ENCODE results near the gene C3AR1.

C3AR1 gene

GRCh38 chr12:8064131-8064530, 2.0 kb downstream of the C3AR1 start:
- Histone ChIP-seq H3K4me1 (ENCODE audit: control insufficient read depth, insufficient read depth, low read length) (no peaks in the 10 kb centered on the region), H3K36me3 (ENCODE audit: control insufficient read depth, insufficient read depth, low read length) (no peaks in the 10 kb centered on the region), H3K4me3 (ENCODE audit: insufficient read depth, low read depth, low read length) (no peak overlapping the region), H3K27ac (ENCODE audit: insufficient read depth, low read depth, low read length, poor library complexity, severe bottlenecking) (no peak overlapping the region), H3K27me3 (ENCODE audit: control insufficient read depth, insufficient read depth, low read length, poor library complexity, severe bottlenecking) (no peaks in the 10 kb centered on the region), H3K9me3 (ENCODE audit: control insufficient read depth, low read length) (no peaks in the 10 kb centered on the region)

- H3K27me3 ChIP-seq (ENCODE audit: control insufficient read depth, insufficient read depth, low read length, poor library complexity, severe bottlenecking) = no peaks in the 10 kb centered on the region
- no peaks in the 10 kb centered on the region for H3K9me3 ChIP-seq (ENCODE audit: control insufficient read depth, low read length)
- H3K4me3 ChIP-seq (ENCODE audit: insufficient read depth, low read depth, low read length) = no peak overlapping the region
- 77 to 79% methylated on average over 6 of the region's 6 CpGs for WGBS, 2 experiments
- no peak overlapping the region for H3K27ac ChIP-seq (ENCODE audit: insufficient read depth, low read depth, low read length, poor library complexity, severe bottlenecking)
- H3K4me1 ChIP-seq (ENCODE audit: control insufficient read depth, insufficient read depth, low read length) = no peaks in the 10 kb centered on the region
- peaks cover 4% of the 10 kb centered on the region for H3K36me3 ChIP-seq (ENCODE audit: control insufficient read depth, insufficient read depth, low read length)
Measured at GRCh38 chr12:8058506-8058905, 7.7 kb downstream of the C3AR1 start.

GRCh38 chr12:8057839-8058238, 8.3 kb downstream of the C3AR1 start:
- no peaks in the 10 kb centered on the region for H3K27me3 ChIP-seq (ENCODE audit: control insufficient read depth, insufficient read depth, low read length, poor library complexity, severe bottlenecking)
- no peaks in the 10 kb centered on the region for H3K9me3 ChIP-seq (ENCODE audit: control insufficient read depth, low read length)
- no peak overlapping the region for H3K27ac ChIP-seq (ENCODE audit: insufficient read depth, low read depth, low read length, poor library complexity, severe bottlenecking)
- peaks cover 4% of the 10 kb centered on the region for H3K36me3 ChIP-seq (ENCODE audit: control insufficient read depth, insufficient read depth, low read length)
- WGBS, 2 experiments = 84 to 85% methylated on average over 2 to 4 of the region's 4 CpGs
- no peaks in the 10 kb centered on the region for H3K4me1 ChIP-seq (ENCODE audit: control insufficient read depth, insufficient read depth, low read length)
- H3K4me3 ChIP-seq (ENCODE audit: insufficient read depth, low read depth, low read length) = no peak overlapping the region

- H3K4me3 ChIP-seq (ENCODE audit: insufficient read depth, low read depth, low read length) = no peak overlapping the region
- H3K9me3 ChIP-seq (ENCODE audit: control insufficient read depth, low read length) = no peaks in the 10 kb centered on the region
- no peak overlapping the region for H3K27ac ChIP-seq (ENCODE audit: insufficient read depth, low read depth, low read length, poor library complexity, severe bottlenecking)
- H3K4me1 ChIP-seq (ENCODE audit: control insufficient read depth, insufficient read depth, low read length) = no peaks in the 10 kb centered on the region
- peaks cover 4% of the 10 kb centered on the region for H3K36me3 ChIP-seq (ENCODE audit: control insufficient read depth, insufficient read depth, low read length)
- no peaks in the 10 kb centered on the region for H3K27me3 ChIP-seq (ENCODE audit: control insufficient read depth, insufficient read depth, low read length, poor library complexity, severe bottlenecking)
- WGBS, 2 experiments = 86 to 100% methylated on average over 1 to 2 of the region's 2 CpGs
Measured at GRCh38 chr12:8057306-8057705, 8.9 kb downstream of the C3AR1 start.

- H3K9me3 ChIP-seq (ENCODE audit: control insufficient read depth, low read length) = no peaks in the 10 kb centered on the region
- no peak overlapping the region for H3K4me3 ChIP-seq (ENCODE audit: insufficient read depth, low read depth, low read length)
- no peaks in the 10 kb centered on the region for H3K4me1 ChIP-seq (ENCODE audit: control insufficient read depth, insufficient read depth, low read length)
- H3K27ac ChIP-seq (ENCODE audit: insufficient read depth, low read depth, low read length, poor library complexity, severe bottlenecking) = no peak overlapping the region
- 89 to 94% methylated on average over 2 of the region's 2 CpGs for WGBS, 2 experiments
- no peaks in the 10 kb centered on the region for H3K27me3 ChIP-seq (ENCODE audit: control insufficient read depth, insufficient read depth, low read length, poor library complexity, severe bottlenecking)
- peaks cover 4% of the 10 kb centered on the region for H3K36me3 ChIP-seq (ENCODE audit: control insufficient read depth, insufficient read depth, low read length)
Measured at GRCh38 chr12:8054816-8055215, 11.3 kb downstream of the C3AR1 start.

- 91 to 93% methylated on average over 7 of the region's 7 CpGs for WGBS, 2 experiments
- H3K4me1 ChIP-seq (ENCODE audit: control insufficient read depth, insufficient read depth, low read length) = no peaks in the 10 kb centered on the region
- H3K27me3 ChIP-seq (ENCODE audit: control insufficient read depth, insufficient read depth, low read length, poor library complexity, severe bottlenecking) = no peaks in the 10 kb centered on the region
- no peak overlapping the region for H3K4me3 ChIP-seq (ENCODE audit: insufficient read depth, low read depth, low read length)
- no peaks in the 10 kb centered on the region for H3K9me3 ChIP-seq (ENCODE audit: control insufficient read depth, low read length)
- H3K36me3 ChIP-seq (ENCODE audit: control insufficient read depth, insufficient read depth, low read length) = peaks cover 21% of the 10 kb centered on the region
- no peak overlapping the region for H3K27ac ChIP-seq (ENCODE audit: insufficient read depth, low read depth, low read length, poor library complexity, severe bottlenecking)
Measured at GRCh38 chr12:8052679-8053078, 13.5 kb downstream of the C3AR1 start.

GRCh38 chr12:8050600-8051250, 15.4 kb downstream of the C3AR1 start:
- Histone ChIP-seq H3K36me3 (ENCODE audit: control insufficient read depth, insufficient read depth, low read length) (peaks cover 24% of the 10 kb centered on the region), H3K9me3 (ENCODE audit: control insufficient read depth, low read length) (no peaks in the 10 kb centered on the region)
- WGBS, 2 experiments = 89 to 94% methylated on average over 7 of the region's 7 CpGs

GRCh38 chr12:8048906-8049305, 17.3 kb downstream of the C3AR1 start:
- no peaks in the 10 kb centered on the region for H3K9me3 ChIP-seq (ENCODE audit: control insufficient read depth, low read length)
- 95 to 97% methylated on average over 4 of the region's 4 CpGs for WGBS, 2 experiments
- peaks cover 21% of the 10 kb centered on the region for H3K36me3 ChIP-seq (ENCODE audit: control insufficient read depth, insufficient read depth, low read length)
- no peak overlapping the region for H3K27ac ChIP-seq (ENCODE audit: insufficient read depth, low read depth, low read length, poor library complexity, severe bottlenecking)
- H3K4me1 ChIP-seq (ENCODE audit: control insufficient read depth, insufficient read depth, low read length) = no peaks in the 10 kb centered on the region
- no peaks in the 10 kb centered on the region for H3K27me3 ChIP-seq (ENCODE audit: control insufficient read depth, insufficient read depth, low read length, poor library complexity, severe bottlenecking)
- H3K4me3 ChIP-seq (ENCODE audit: insufficient read depth, low read depth, low read length) = no peak overlapping the region

More at GRCh38 chr12:8050600-8051250, 15.4 kb downstream of the C3AR1 start:
- Histone ChIP-seq H3K27ac (ENCODE audit: insufficient read depth, low read depth, low read length, poor library complexity, severe bottlenecking) (no peak overlapping the region), H3K27me3 (ENCODE audit: control insufficient read depth, insufficient read depth, low read length, poor library complexity, severe bottlenecking) (no peaks in the 10 kb centered on the region), H3K4me3 (ENCODE audit: insufficient read depth, low read depth, low read length) (no peak overlapping the region), H3K4me1 (ENCODE audit: control insufficient read depth, insufficient read depth, low read length) (no peaks in the 10 kb centered on the region)

DNA sequence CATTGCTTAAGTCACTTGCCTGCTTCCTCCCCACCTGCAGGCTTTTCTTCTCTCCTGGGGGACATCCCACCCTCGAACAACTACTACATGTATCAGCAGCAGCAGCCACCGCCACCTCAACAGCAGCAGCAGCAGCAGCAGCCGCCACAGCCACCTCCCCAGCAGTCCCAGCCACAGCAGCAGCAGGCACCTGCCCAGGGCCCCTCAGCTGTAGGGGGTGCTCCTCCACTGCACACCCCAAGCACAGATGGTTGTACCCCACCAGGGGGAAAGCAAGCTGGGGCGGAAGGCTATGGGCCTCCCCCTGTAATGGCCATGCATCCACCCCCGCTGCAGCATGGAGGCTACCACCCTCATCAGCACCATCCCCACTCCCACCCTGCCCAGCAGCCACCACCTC, 18.3 kb downstream of the C3AR1 start:
- Histone ChIP-seq H3K9me3 (ENCODE audit: control insufficient read depth, low read length) (no peaks in the 10 kb centered on the region), H3K36me3 (ENCODE audit: control insufficient read depth, insufficient read depth, low read length) (peaks cover 24% of the 10 kb centered on the region), H3K27me3 (ENCODE audit: control insufficient read depth, insufficient read depth, low read length, poor library complexity, severe bottlenecking) (no peaks in the 10 kb centered on the region), H3K27ac (ENCODE audit: insufficient read depth, low read depth, low read length, poor library complexity, severe bottlenecking) (no peak overlapping the region), H3K4me1 (ENCODE audit: control insufficient read depth, insufficient read depth, low read length) (no peaks in the 10 kb centered on the region), H3K4me3 (ENCODE audit: insufficient read depth, low read depth, low read length) (no peak overlapping the region)
- WGBS, 2 experiments = 90 to 95% methylated on average over 5 of the region's 5 CpGs

GRCh38 chr12:8045952-8046944, 19.9 kb downstream of the C3AR1 start:
- Histone ChIP-seq H3K4me1 (ENCODE audit: control insufficient read depth, insufficient read depth, low read length) (no peaks in the 10 kb centered on the region), H3K9me3 (ENCODE audit: control insufficient read depth, low read length) (no peaks in the 10 kb centered on the region), H3K36me3 (ENCODE audit: control insufficient read depth, insufficient read depth, low read length) (peaks cover 24% of the 10 kb centered on the region), H3K27ac (ENCODE audit: insufficient read depth, low read depth, low read length, poor library complexity, severe bottlenecking) (no peak overlapping the region), H3K4me3 (ENCODE audit: insufficient read depth, low read depth, low read length) (no peak overlapping the region), H3K27me3 (ENCODE audit: control insufficient read depth, insufficient read depth, low read length, poor library complexity, severe bottlenecking) (no peaks in the 10 kb centered on the region)
- 44 to 54% methylated on average over 8 of the region's 8 CpGs for WGBS, 2 experiments

All from ectodermal cell (in vitro differentiated cells).